Activated naive CD8-positive, alpha-beta T cell treated with anti-CD3 and anti-CD28 coated beads, Interleukin-2, amount 50 U/mL, for 16 hours (primary cell): Measurements from ENCODE around the gene PLSCR2.
"Not testable (repeated sequence)": the region's sequence is repeated elsewhere in the genome, so short reads cannot be mapped to it uniquely, and the experiment has no call there.

Experiments used
- DNase-seq: peaks from one replicate; pipeline ENCODE4 v3.0.0-alpha.2; 2020; ENCODE audit warnings: low read depth, low spot score

PLSCR2 gene

DNA sequence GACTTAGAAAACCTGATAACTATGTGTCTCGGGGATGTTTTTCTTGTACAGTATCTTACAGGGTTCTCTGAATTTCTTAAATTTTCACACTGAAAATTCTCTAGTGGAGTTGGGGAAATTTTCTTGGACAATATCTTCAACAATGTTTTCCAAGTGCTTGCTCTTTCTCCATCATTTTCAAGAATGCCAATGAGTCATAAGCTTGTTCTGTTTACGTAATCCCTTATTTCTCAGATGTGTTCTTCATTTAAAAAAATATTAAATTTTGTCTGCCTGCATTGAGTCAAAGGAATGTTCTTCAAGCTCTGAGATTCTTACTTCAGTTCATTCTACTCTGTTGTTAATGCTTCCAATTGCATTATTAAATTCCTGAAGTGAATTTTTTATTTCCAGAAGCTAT is 21.9 kb upstream of the PLSCR2 start:
- DNase-seq = no peak

- no peak for DNase-seq
Observed at GRCh38 chr3:146485297-146485696, 15.9 kb upstream of the PLSCR2 start.

- no peak for DNase-seq
Observed at GRCh38 chr3:146476094-146476740, 6.9 kb upstream of the PLSCR2 start.

- DNase-seq = not testable (repeated sequence)
Observed at GRCh38 chr3:146474976-146475375, 5.6 kb upstream of the PLSCR2 start.

DNA sequence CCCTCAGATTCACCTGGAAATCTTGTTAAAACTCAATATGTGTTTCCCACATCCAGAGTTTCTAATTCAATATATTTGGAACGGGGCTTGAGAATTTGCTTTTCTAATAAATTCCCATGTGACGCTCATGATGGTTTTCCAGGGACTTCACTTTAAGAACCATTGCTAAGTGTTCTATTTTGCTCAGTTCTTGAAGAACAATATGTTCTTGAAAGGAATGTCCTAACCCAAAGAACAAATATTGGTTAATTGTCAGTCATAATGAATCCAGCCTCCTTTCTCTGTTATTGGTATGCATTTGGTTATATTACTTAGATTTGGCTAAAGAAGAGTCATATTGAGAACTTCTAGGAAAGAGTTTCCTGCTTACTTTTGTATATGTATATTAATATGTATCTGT is 4.4 kb upstream of the PLSCR2 start:
- DNase-seq = no peak

GRCh38 chr3:146472611-146473010 is 3.2 kb upstream of the PLSCR2 start:
- no peak for DNase-seq

DNA sequence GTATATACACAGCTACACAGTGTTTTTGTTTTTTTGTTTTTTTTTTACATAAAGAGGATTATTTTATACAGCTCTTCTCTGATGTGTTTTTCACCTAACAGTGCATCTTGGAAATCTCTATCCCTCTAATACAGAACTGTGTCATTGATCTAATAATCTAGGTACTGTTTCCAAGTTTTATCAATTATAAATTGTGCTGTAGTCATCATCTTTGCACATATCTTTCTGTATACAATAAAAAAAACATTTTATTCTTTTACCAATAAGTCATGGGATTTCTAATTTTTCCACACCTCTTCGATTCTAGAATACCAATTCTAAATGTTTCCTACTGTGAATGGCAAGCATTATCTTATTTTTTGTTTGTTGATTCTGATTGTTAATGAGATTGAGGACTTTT is 1.7 kb upstream of the PLSCR2 start:
- no peak for DNase-seq

DNA sequence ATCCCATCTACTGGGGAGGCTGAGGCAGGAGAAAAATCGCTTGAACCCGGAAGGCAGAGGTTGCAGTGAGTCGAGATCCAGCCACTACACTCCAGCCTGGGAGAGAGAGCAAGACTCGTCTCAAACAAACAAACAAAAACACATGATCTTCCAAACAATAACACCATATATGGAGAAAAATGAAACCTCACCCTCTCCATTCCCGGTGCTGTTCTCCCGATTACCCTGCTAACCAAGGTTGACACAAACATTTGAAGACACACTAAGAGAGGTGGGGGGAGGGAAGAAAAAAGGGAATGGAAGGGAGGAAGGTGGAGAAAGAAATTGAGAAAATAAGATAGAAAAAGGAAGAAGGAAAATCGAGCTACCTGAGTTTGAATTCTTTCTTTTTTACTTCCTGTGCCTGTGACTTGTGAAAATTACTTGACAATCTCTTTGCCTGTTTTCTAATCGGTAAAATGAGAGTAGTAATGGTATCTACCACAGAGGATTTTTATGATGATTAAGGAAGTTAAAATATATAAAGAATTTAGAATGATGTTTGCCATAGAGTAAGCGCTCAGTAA is 1.1 kb upstream of the PLSCR2 start:
- no peak for DNase-seq

- DNase-seq = no peak
Observed at GRCh38 chr3:146468671-146469149, 651 bp downstream of the PLSCR2 start.

DNA sequence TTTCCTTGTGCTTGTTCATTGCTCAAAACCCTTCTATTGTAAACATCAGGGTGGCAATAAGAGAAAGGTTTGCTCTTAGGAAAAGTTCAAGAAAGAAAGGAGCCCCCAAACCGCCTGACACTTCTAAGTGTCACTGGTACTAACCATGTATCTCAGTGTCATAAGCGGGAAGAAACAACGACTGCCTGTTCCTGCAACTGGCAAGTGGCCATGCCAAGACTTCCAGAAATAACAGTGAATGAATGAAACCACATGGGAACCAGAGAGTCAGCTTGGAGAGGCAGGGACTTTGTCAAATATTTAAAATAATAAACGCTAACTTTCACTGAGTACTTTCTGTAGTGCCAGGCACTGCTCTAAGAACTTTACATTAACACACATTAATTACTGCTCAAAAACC is 1.1 kb downstream of the PLSCR2 start:
- no peak for DNase-seq

DNA sequence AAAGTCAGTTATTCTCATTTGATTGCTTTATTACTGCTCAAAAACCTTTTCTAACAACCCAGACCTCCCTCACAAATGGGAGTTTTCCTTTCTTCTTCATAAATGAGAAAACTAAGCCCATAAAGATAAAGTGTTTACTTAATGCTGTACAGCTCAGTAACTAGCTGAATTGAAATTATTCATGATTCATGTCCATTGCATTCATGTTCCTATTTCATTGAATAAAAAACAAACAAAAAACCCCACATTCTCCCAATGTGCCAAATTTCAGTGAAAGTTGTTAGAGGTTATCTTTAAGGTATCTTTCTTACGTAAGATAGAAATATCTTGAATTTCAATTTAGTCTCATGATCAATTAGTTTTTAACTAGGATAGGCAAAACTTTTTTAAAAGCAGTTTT is 2.8 kb downstream of the PLSCR2 start:
- no peak for DNase-seq

DNA sequence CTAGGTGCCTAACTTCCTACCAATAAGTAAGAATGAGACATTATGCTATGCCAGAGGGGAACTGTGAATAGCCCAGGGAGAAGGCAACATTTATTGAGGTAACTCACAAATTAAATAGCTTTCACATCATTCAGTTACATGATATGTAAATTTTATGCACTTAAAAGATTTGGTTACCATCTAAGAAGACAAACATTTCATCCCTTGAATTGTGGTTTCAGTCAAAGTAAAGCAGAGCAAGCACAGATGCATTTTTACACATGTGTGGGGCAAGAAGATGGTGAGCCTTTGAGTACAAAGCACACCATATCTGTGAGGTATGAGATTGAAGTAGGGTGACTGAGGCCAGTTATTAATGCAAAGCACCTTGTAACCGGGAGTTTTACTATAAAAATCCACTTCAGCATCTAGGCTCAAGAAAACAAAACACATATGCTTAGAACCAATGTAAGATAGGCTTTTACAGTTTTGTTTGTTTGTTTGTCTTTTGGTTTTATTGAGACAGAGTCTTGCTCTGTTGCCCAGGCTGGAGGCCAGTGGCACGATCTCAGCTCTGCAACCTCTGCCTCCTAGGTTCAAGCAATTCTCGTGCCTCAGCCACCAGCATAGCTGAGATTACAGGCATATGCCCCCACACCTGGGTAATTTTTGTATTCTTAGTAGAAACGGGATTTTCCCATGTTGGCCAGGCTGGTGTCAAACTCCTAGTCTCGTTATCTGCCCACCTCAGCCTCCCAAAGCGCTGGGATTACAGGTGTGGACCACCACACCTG is 3.5 kb downstream of the PLSCR2 start:
- DNase-seq = no peak

GRCh38 chr3:146464783-146465182 is 4.6 kb downstream of the PLSCR2 start:
- DNase-seq = no peak

DNA sequence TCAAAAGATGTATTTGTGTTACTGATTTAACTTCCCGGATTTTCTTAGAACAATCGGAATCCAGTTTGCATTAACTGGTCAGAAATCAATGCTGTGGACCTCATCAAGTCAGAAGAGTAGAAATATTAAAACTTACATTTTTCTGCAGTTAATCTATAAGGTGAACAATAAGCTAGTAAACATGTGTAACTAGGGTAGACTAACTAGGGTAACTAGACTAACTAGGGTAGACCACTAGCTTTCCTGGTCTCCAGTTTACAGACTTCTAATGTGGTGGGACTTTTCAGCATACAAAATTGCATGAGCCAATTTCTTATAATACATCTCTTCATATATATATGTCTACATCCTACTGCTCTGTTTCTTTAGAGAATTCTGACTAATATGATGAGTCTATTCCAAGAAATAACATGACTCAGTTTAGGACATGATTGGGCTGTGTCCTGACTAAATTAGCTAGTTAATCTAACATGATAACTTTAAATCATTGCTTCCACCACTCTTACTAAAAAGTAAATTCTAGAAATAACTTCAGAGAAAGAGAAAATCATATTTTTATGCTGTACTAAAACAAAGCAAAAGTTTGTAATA is 5.3 kb downstream of the PLSCR2 start:
- no peak for DNase-seq

DNA sequence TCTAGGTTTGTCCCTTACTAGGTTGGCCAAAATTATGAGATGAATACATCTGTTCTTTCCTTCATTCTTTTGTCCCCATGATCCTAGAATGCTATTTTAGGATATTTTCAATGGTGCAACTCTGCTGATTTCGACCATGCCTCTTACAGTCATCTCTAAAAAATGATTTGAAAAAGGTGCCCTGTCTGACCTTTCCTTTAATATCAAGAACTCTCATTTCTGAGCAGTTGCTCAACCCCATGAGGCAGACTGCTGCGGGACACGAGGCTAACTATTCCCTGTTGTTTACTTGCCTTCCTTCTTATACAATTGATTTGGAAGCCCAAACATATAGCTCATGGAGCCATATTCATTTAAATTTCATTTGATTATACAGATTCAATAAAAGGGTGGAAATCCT is 14.6 kb downstream of the PLSCR2 start:
- DNase-seq = no peak

- no peak for DNase-seq
Observed at GRCh38 chr3:146449613-146450012, 19.7 kb downstream of the PLSCR2 start.

DNA sequence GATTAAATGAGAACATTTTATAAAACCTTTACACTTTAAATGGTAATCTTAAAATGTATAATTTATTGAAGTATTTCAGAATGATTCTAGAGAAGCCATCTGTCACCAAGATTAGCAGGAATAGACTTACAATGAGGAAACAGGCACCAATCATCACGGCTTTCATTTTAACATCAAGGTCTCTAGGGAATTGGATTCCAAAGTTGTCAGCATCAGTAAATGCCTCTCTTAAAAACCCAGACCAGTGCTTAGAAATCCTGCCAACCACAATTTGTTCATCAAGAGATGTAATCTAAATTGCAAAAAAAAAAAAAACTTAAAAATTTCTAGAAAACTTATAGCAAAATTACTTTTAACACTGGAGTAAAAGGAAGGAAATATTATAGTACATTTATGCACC is 20.3 kb downstream of the PLSCR2 start:
- DNase-seq = no peak

DNA sequence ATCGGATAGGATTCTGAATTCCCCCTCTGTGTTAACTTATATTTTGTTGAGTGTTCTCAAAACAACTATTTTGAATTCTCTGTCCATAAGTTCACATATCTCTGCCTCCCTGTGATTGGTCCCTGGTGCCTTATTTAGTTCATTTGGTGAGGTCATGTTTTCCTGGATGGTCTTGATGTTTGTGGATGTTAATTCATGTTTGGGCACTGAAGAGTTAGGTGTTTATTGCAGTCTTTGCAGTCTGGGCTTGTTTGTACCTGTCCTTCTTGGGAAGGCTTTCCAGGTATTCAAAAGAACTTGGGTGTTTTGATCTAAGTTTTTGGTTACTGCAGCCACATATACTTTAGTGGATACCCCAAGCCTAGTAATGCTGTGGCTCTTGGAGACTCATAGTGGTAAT is 23.3 kb downstream of the PLSCR2 start:
- DNase-seq = no peak

DNA sequence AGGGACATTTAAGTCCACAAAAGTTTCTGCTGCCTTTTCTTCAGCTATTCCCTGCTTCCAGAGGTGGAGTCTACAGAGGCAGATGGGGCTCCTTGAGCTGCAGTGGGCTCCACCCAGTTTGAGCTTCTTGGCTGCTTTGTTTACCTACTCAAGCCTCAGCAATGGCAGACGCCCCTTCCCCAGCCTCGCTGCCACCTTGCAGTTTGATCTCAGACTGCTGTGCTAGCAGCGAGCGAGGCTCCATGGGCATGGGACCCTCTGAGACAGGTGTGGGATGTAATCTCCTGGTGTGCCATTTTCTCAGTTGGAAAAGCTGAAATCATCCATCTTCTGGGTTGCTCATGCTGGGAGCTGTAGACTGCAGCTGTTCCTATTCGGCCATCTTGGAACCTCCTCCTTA is 29.1 kb downstream of the PLSCR2 start:
- not testable (repeated sequence) for DNase-seq

- no peak for DNase-seq
Observed at GRCh38 chr3:146432066-146432465, 37.3 kb downstream of the PLSCR2 start.

DNA sequence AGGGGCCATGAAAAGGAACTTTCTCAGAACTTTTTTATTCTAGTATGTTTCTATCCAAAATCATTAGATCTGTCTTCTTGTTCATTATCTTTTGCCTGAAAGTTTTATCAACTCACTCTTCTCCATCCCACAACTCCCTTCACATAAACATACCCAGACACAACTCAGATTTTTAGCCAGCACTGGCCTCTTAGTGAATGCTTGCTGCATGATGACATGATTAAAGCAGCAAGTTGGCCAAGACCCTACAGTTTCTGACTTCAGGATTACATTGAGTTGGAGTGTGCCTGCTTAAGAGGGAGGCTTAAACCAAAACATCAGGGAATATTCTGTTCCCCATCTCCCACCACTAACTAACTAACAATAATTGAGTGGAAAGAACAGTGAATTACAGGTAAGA is 38.1 kb downstream of the PLSCR2 start:
- DNase-seq = no peak

GRCh38 chr3:146425341-146425740 is 44.0 kb downstream of the PLSCR2 start:
- DNase-seq = no peak
